Measurements from ENCODE around the gene ZNF385D. TPM values are rescaled to one million over a fixed set of nuclear protein-coding genes. Genes with fewer than 3 reads are reported as not detected.

Gene ZNF385D, protein sequence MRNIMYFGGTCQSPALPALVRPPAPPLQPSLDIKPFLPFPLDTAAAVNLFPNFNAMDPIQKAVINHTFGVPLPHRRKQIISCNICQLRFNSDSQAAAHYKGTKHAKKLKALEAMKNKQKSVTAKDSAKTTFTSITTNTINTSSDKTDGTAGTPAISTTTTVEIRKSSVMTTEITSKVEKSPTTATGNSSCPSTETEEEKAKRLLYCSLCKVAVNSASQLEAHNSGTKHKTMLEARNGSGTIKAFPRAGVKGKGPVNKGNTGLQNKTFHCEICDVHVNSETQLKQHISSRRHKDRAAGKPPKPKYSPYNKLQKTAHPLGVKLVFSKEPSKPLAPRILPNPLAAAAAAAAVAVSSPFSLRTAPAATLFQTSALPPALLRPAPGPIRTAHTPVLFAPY
- under 1 TPM in 3 of 4 donors, not detected in 1; under 0.01 to 0.87 (median 0.58) TPM for polyA plus RNA-seq
- long read RNA-seq, donor 1 = 0 reads
- long read RNA-seq, donor 2 = 0 reads
- long read RNA-seq, donor 3 = 0 reads
- long read RNA-seq, donor 4 = 0 reads
- long read RNA-seq, donor 5 = 0 reads
- long read RNA-seq, donor 6, full-length matches to known transcripts = 1 of 1 reads
- long read RNA-seq, donor 6, partial matches to known transcripts = 0 of 1 reads
- long read RNA-seq, donor 6, other reads (novel, unspliced or antisense) = 0 of 1 reads
- long read RNA-seq, donor 7 = 0 reads
- long read RNA-seq, donor 8 = 0 reads
- long read RNA-seq, donor 9 = 0 reads
- long read RNA-seq, donor 10, full-length matches to known transcripts = 2 of 2 reads
- long read RNA-seq, donor 10, partial matches to known transcripts = 0 of 2 reads
- long read RNA-seq, donor 10, other reads (novel, unspliced or antisense) = 0 of 2 reads

DNA sequence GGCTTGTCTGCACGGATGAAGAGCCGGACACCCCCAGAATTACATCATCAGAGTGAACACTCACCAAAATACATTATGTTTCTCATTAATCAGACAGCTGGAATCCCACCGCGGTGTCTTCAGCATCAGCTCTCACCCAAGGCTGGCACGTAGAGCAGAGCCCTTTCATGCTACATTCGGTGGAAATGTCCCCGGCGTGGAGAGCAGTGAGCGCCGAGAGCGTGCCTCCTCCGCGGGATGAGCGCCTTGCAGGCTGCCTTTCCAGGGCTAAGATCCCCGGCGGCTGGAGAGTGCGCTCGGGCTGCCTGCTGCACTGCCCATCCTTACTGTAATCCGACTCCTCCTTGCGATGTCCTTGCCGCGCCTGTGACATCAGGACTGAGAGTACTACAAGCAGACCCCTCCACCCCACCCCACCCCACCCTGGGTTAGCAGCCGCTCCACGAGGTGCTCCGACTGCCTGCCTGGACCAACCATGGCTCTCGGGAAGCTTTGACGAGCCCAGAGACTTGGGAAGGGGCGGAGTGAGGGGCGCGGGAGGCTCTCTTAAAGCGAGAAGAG, at the start of gene ZNF385D:
ZNF385D (minus strand) TSS at position 380 of the 561 bp plus-strand sequence; CDS start at position 86, 294 bp downstream.
- no peaks in the 10 kb centered on the region for H3K36me3 ChIP-seq (ENCODE audit: control insufficient read depth in 3 of 3, insufficient read depth in 2 of 3, low read depth in 1 of 3, low read length in 3 of 3)
- peaks cover 0 to 12% (median 0%) of the 10 kb centered on the region in 3 donors for H3K27me3 ChIP-seq (ENCODE audit: control insufficient read depth in 3 of 3, insufficient read depth in 3 of 3, low read length in 3 of 3)
- H3K27ac ChIP-seq (ENCODE audit: low read depth in 1 of 3, low read length in 2 of 3) = no peak within 1 kb of the TSS
- FAIRE-seq = no peak
- H3K4me3 ChIP-seq (ENCODE audit: low read depth in 1 of 3, low read length in 3 of 3) = peak within 1 kb of the TSS in 1 of 3 donors; percentile 52
- H3K4me1 ChIP-seq (ENCODE audit: control insufficient read depth in 3 of 3, insufficient read depth in 2 of 3, low read depth in 1 of 3, low read length in 2 of 3) = no peaks in the 10 kb centered on the region
- H3K9me3 ChIP-seq (ENCODE audit: control insufficient read depth in 2 of 2, insufficient read depth in 1 of 2, low read depth in 1 of 2, low read length in 1 of 2) = no peaks in the 10 kb centered on the region
- peak in 1 of 2 donors; percentile 26 for DNase-seq
- 3 to 11% (median 6%) methylated on average over 31 of the region's 31 CpGs for WGBS, 3 donors

DNA sequence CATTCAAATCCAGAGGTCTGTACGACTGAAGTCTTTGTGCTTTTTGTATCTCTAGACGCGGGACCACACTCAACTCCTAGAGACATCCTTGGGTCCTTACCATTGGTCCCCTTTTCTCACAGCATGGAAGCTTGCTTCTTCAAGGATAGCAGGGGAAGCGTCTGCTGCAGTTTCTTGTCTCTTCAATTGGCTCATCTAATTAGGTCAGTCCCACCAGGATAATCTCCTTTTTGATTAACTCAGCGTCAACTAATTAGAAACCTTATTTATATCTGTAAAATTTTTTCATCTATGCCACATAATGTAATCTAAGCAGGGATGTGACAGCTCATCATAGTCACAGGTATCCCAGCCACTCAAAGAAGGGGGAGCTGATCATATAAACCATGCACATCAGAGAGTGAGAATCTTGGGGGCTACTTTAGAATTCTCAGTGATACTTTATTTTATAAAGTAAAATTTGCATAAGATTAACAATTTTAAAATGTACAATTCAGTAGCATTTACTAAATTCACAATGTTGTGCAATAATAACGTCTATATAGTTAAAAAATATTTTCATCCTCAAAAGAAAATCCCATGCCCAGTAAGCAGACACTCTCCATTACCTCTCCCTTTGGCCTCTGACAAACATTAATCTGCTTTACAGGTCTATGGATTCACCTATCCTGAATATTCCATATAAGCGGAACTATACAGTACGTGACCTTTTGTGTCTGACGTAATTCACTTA, 47.5 kb upstream of the ZNF385D start:
- H3K27me3 ChIP-seq (ENCODE audit: control insufficient read depth in 3 of 3, insufficient read depth in 3 of 3, low read length in 3 of 3) = no peaks in the 10 kb centered on the region
- H3K9me3 ChIP-seq (ENCODE audit: control insufficient read depth in 2 of 2, insufficient read depth in 1 of 2, low read depth in 1 of 2, low read length in 1 of 2) = peaks cover 0 to 3% of the 10 kb centered on the region in 2 donors
- H3K4me3 ChIP-seq (ENCODE audit: low read depth in 1 of 3, low read length in 3 of 3) = no peak overlapping the region
- H3K27ac ChIP-seq (ENCODE audit: low read depth in 1 of 3, low read length in 2 of 3) = no peak overlapping the region
- FAIRE-seq (no peak), DNase-seq (no peak)
- H3K36me3 ChIP-seq (ENCODE audit: control insufficient read depth in 3 of 3, insufficient read depth in 2 of 3, low read depth in 1 of 3, low read length in 3 of 3) = no peaks in the 10 kb centered on the region
- WGBS, 3 donors = 86 to 92% (median 87%) methylated on average over 9 of the region's 9 CpGs
- no peaks in the 10 kb centered on the region for H3K4me1 ChIP-seq (ENCODE audit: control insufficient read depth in 3 of 3, insufficient read depth in 2 of 3, low read depth in 1 of 3, low read length in 2 of 3)

DNA sequence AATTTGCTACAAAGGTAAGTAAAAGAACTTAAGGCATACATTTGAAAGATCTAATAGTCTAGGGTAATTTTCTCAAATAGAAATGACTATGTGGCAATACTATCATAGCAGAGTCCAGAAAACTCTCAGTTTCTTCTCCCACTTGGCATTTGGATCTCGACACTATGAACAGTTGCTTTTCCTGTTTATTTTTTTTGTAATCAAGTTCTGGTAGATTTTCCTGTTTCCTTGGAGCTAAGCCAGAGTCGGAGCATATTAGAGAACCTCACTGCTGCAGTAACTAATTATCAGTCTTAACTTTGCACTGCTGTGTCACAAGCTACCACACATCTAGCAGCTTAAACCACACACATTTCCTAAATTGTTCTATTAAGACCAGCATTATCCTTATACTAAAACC, 44.9 kb upstream of the ZNF385D start:
- H3K4me1 ChIP-seq (ENCODE audit: control insufficient read depth in 3 of 3, insufficient read depth in 2 of 3, low read depth in 1 of 3, low read length in 2 of 3) = no peaks in the 10 kb centered on the region
- no peak for DNase-seq
- no peaks in the 10 kb centered on the region for H3K27me3 ChIP-seq (ENCODE audit: control insufficient read depth in 3 of 3, insufficient read depth in 3 of 3, low read length in 3 of 3)
- peaks cover 0 to 3% of the 10 kb centered on the region in 2 donors for H3K9me3 ChIP-seq (ENCODE audit: control insufficient read depth in 2 of 2, insufficient read depth in 1 of 2, low read depth in 1 of 2, low read length in 1 of 2)
- WGBS, 3 donors = 28 to 39% (median 38%) methylated on average over 2 of the region's 2 CpGs
- no peak overlapping the region for H3K4me3 ChIP-seq (ENCODE audit: low read depth in 1 of 3, low read length in 3 of 3)
- H3K36me3 ChIP-seq (ENCODE audit: control insufficient read depth in 3 of 3, insufficient read depth in 2 of 3, low read depth in 1 of 3, low read length in 3 of 3) = no peaks in the 10 kb centered on the region
- FAIRE-seq = no peak
- H3K27ac ChIP-seq (ENCODE audit: low read depth in 1 of 3, low read length in 2 of 3) = no peak overlapping the region

DNA sequence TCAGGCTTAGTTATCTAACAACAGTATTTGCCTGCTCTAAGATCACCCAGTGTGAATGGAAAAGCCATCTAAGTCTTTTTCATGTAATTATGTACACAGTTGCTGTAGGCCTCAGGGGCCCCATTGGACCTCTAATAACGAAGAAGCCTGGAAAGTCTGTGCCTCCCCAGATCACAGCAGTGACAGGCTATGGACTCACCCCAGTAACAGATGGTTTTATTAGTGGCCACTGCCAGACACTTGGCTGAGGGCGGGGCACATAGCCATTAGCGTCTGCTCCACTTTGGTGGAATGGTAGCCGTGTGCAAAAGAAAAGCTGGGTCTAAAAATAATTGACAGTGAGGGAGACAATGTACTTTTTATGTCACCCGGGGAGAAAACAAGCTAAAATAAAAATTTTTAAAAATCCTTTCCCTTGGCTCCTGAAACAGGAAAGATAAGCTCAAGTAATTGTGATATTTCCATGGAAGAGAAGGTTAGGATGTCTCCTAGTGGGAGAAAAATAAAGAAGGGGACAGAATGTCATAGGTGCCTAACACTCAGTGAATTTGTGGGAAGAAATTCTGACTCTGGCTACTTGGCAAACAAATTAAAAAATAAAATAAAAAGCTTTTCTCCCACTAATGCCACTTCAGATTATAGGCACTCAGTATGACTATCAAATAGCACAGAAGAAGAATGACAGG, 44.3 kb upstream of the ZNF385D start:
- Histone ChIP-seq H3K27me3 (ENCODE audit: control insufficient read depth in 3 of 3, insufficient read depth in 3 of 3, low read length in 3 of 3) (no peaks in the 10 kb centered on the region), H3K27ac (ENCODE audit: low read depth in 1 of 3, low read length in 2 of 3) (no peak overlapping the region), H3K4me1 (ENCODE audit: control insufficient read depth in 3 of 3, insufficient read depth in 2 of 3, low read depth in 1 of 3, low read length in 2 of 3) (no peaks in the 10 kb centered on the region), H3K4me3 (ENCODE audit: low read depth in 1 of 3, low read length in 3 of 3) (no peak overlapping the region), H3K9me3 (ENCODE audit: control insufficient read depth in 2 of 2, insufficient read depth in 1 of 2, low read depth in 1 of 2, low read length in 1 of 2) (peaks cover 0 to under 1% of the 10 kb centered on the region in 2 donors), H3K36me3 (ENCODE audit: control insufficient read depth in 3 of 3, insufficient read depth in 2 of 3, low read depth in 1 of 3, low read length in 3 of 3) (no peaks in the 10 kb centered on the region)
- FAIRE-seq (no peak), DNase-seq (no peak)
- 36 to 45% (median 40%) methylated on average over 5 of the region's 5 CpGs for WGBS, 3 donors

DNA sequence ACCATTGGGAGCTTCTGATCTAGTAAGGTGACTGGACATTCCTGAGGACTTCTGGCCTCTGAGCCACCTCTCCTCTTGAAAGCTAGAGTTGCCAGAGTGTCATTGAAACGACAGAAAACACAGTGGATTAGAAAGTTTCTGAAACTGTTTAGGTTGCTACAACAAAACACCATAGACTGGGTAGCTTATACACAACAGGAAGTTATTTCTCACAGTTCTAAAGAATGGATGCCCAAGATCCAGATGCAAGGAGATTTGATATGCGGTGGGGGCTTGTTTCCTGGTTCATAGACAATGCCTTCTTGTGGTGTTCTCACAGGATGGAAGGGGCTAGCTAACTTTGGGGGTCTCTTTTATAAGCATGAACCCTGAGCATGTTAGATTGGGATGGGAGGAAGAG, 43.3 kb upstream of the ZNF385D start:
- Histone ChIP-seq H3K27me3 (ENCODE audit: control insufficient read depth in 3 of 3, insufficient read depth in 3 of 3, low read length in 3 of 3) (no peaks in the 10 kb centered on the region), H3K4me3 (ENCODE audit: low read depth in 1 of 3, low read length in 3 of 3) (no peak overlapping the region), H3K9me3 (ENCODE audit: control insufficient read depth in 2 of 2, insufficient read depth in 1 of 2, low read depth in 1 of 2, low read length in 1 of 2) (no peaks in the 10 kb centered on the region), H3K36me3 (ENCODE audit: control insufficient read depth in 3 of 3, insufficient read depth in 2 of 3, low read depth in 1 of 3, low read length in 3 of 3) (no peaks in the 10 kb centered on the region), H3K27ac (ENCODE audit: low read depth in 1 of 3, low read length in 2 of 3) (no peak overlapping the region), H3K4me1 (ENCODE audit: control insufficient read depth in 3 of 3, insufficient read depth in 2 of 3, low read depth in 1 of 3, low read length in 2 of 3) (no peaks in the 10 kb centered on the region)
- DNase-seq (no peak), FAIRE-seq (no peak)
- 47 to 69% (median 60%) methylated on average over 2 of the region's 2 CpGs for WGBS, 3 donors

DNA sequence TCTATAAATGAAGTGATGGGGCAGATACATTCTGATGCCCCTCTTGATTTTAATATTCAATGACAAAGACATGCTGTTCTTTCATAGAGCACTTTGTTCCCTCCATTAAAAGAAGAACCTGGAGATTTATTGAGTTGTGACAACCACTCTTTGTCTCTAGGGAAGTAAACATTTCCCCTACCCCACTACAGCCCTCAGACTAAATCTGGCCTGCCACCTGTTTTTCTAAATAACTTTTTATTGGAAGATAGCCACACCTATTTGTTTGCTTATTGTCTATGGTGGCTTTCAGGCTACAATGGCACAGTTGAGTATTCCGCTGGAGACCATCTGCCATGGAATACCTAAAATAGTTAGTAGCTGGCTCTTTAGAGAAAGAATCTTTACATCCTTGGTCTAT, 41.2 kb upstream of the ZNF385D start:
- no peaks in the 10 kb centered on the region for H3K27me3 ChIP-seq (ENCODE audit: control insufficient read depth in 3 of 3, insufficient read depth in 3 of 3, low read length in 3 of 3)
- H3K9me3 ChIP-seq (ENCODE audit: control insufficient read depth in 2 of 2, insufficient read depth in 1 of 2, low read depth in 1 of 2, low read length in 1 of 2) = no peaks in the 10 kb centered on the region
- WGBS, 3 donors = 59 to 88% (median 86%) methylated on average over 1 of the region's 1 CpG
- no peak overlapping the region for H3K4me3 ChIP-seq (ENCODE audit: low read depth in 1 of 3, low read length in 3 of 3)
- no peak for DNase-seq
- H3K36me3 ChIP-seq (ENCODE audit: control insufficient read depth in 3 of 3, insufficient read depth in 2 of 3, low read depth in 1 of 3, low read length in 3 of 3) = no peaks in the 10 kb centered on the region
- no peak for FAIRE-seq
- H3K4me1 ChIP-seq (ENCODE audit: control insufficient read depth in 3 of 3, insufficient read depth in 2 of 3, low read depth in 1 of 3, low read length in 2 of 3) = no peaks in the 10 kb centered on the region
- H3K27ac ChIP-seq (ENCODE audit: low read depth in 1 of 3, low read length in 2 of 3) = no peak overlapping the region

DNA sequence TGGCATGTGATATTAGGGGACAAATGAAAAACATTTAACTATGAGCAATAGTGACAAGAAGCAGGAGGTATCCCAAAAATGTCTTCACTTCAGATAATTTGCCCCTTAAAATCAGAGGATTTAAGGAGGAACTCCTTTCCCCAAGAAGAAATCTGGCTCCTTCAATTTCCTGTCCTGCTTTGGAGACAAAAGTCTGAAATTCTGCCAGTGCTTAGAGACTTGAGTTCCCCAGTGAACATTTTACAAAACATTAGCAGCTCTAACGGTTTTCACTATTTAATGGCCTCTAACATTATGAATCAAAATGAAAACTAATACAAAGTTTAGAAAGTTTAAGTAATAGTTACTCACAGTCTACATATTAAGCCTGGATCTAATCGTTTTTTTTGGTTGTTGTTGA, 40.3 kb upstream of the ZNF385D start:
- H3K36me3 ChIP-seq (ENCODE audit: control insufficient read depth in 3 of 3, insufficient read depth in 2 of 3, low read depth in 1 of 3, low read length in 3 of 3) = no peaks in the 10 kb centered on the region
- no peaks in the 10 kb centered on the region for H3K4me1 ChIP-seq (ENCODE audit: control insufficient read depth in 3 of 3, insufficient read depth in 2 of 3, low read depth in 1 of 3, low read length in 2 of 3)
- no peaks in the 10 kb centered on the region for H3K27me3 ChIP-seq (ENCODE audit: control insufficient read depth in 3 of 3, insufficient read depth in 3 of 3, low read length in 3 of 3)
- H3K27ac ChIP-seq (ENCODE audit: low read depth in 1 of 3, low read length in 2 of 3) = no peak overlapping the region
- H3K4me3 ChIP-seq (ENCODE audit: low read depth in 1 of 3, low read length in 3 of 3) = no peak overlapping the region
- 34 to 52% (median 39%) methylated on average over 2 of the region's 2 CpGs for WGBS, 3 donors
- FAIRE-seq (no peak), DNase-seq (no peak)
- no peaks in the 10 kb centered on the region for H3K9me3 ChIP-seq (ENCODE audit: control insufficient read depth in 2 of 2, insufficient read depth in 1 of 2, low read depth in 1 of 2, low read length in 1 of 2)
